ENCODE results near the gene RALA. TPM values are rescaled to one million over a fixed set of nuclear protein-coding genes. Genes with fewer than 3 reads are reported as not detected.

RALA gene
- total and polyA plus RNA-seq, 10 of the 15 experiments (the other 5 are each of a cell fraction or from before 2014, with no cell fraction given) = 7.5 to 53.3 (median 23.1) TPM

- Histone ChIP-seq H4K20me1 (ENCODE audit: control insufficient read depth, insufficient read depth) (no peaks in the 10 kb centered on the region), H3K9ac (ENCODE audit: control insufficient read depth, insufficient read depth, low read length) (no peak overlapping the region), H3K9me3 (replicated peaks; ENCODE audit: control insufficient read depth, insufficient read depth, low read length) (no peaks in the 10 kb centered on the region), H3K27me3 (replicated peaks in 1 of 2; ENCODE audit: control insufficient read depth in 2 of 2, insufficient read depth in 2 of 2, low read length in 1 of 2) (no peaks in the 10 kb centered on the region), H3K36me3 (ENCODE audit: control insufficient read depth in 2 of 2, insufficient read depth in 2 of 2, low read length in 1 of 2) (no peaks in the 10 kb centered on the region; a peak in 1 of 4 replicates), H2AFZ (ENCODE audit: control insufficient read depth, low read depth, low read length) (peak overlapping the region; percentile 18), H3K79me2 (ENCODE audit: control insufficient read depth, insufficient read depth, low read length) (no peaks in the 10 kb centered on the region), H3K4me3 (no peak overlapping the region), H3K4me2 (ENCODE audit: control insufficient read depth, insufficient read depth) (no peak overlapping the region), H3K27ac (ENCODE audit: control insufficient read depth, insufficient read depth) (no peak overlapping the region), H3K4me1 (ENCODE audit: control insufficient read depth, insufficient read depth, low read length) (no peaks in the 10 kb centered on the region)
- peak; percentile 98 for ATAC-seq
- WGBS (ENCODE audit: insufficient coverage, insufficient replicate concordance, low lambda C conversion rate, missing lambda C conversion rate) = 21% methylated on average over 8 of the region's 8 CpGs
- in situ Hi-C loops (cut with MboI) (loop anchor here (5.0 kb wide), 1 partner anchor 167 kb away; no protein-coding TSS in a partner anchor), intact Hi-C loops (cut with micrococcal nuclease; ENCODE audit: unreplicated experiment) (loop anchor here (1.0 to 5.0 kb wide), 4 partner anchors 42 to 372 kb away; partner anchors contain the start of genes CDK13 and RALA)
- POLR2A ChIA-PET = interaction anchor here (0.6 to 2.7 kb wide), 9 partner anchors 29 to 168 kb away, joined by 3 to 15 read pairs (median 3); partner anchors contain the start of gene RALA
- SMC1A ChIA-PET (ENCODE audit: uncharacterized antibody, unreplicated experiment) = interaction anchor here (0.5 to 9.7 kb wide), 42 partner anchors 8 to 472 kb away, joined by 3 to 366 read pairs (median 4); partner anchors contain the start of genes RALA and YAE1
- RAD21 ChIA-PET (ENCODE audit: unreplicated experiment) = interaction anchor here (0.7 to 7.7 kb wide), 22 partner anchors 9 to 472 kb away, joined by 3 to 410 read pairs (median 4); partner anchors contain the start of genes RALA and YAE1
- FAIRE-seq = peak; percentile 100
- no TSS peak for BruUV-seq (replicated peaks)
- peak; percentile 77 for DNase-seq (ENCODE audit: low read depth, low spot score)
- CTCF ChIA-PET = interaction anchor here (0.6 to 7.4 kb wide), 58 partner anchors 8 to 1347 kb away, joined by 3 to 612 read pairs (median 4); partner anchors contain the start of gene RALA
- TF ChIP-seq MXI1 (IDR thresholded peaks at IDR 0.05; ENCODE audit: low read depth, low read length) (0 out of 2 replicates have a peak, but pooled peaks have one; percentile 39), SKIL (IDR thresholded peaks at IDR 0.05; ENCODE audit: low read depth, poor library complexity, severe bottlenecking) (peak; percentile 22), NBN (IDR thresholded peaks at IDR 0.05) (0 out of 2 replicates have a peak, but pooled peaks have one; percentile 31), NFYA (IDR thresholded peaks at IDR 0.05; ENCODE audit: borderline replicate concordance, low read depth, low read length) (no peak), RAD21 (IDR thresholded peaks at IDR 0.05; ENCODE audit: insufficient read depth, low read depth, low read length) (peak; percentile 98), YY1 (IDR thresholded peaks at IDR 0.05; ENCODE audit: low read depth, low read length) (peak; percentile 68), SREBF1 (IDR thresholded peaks at IDR 0.05; ENCODE audit: low read length) (no peak), POU2F2 (IDR thresholded peaks at IDR 0.05; ENCODE audit: borderline replicate concordance, low read depth, low read length) (0 out of 3 replicates have a peak, but pooled peaks have one; percentile 29), CTCF (IDR thresholded peaks at IDR 0.05 in 2 of 3, conservative IDR thresholded peaks at IDR 0.05 in 1 of 3; ENCODE audit: control insufficient read depth in 2 of 3, extremely low read depth in 1 of 3, insufficient read depth in 1 of 3, low read depth in 3 of 3, low read length in 3 of 3) (peak; percentile 73 to 97 (median 80)), NR2F1 (conservative IDR thresholded peaks at IDR 0.05) (0 out of 2 replicates have a peak, but pooled peaks have one; percentile 24), RAD51 (IDR thresholded peaks at IDR 0.05) (peak; percentile 35; the same call in 1 of the 2 replicates), BHLHE40 (IDR thresholded peaks at IDR 0.05; ENCODE audit: borderline replicate concordance in 1 of 2, low read depth in 2 of 2, low read length in 1 of 2) (peak; percentile 76 to 87; a peak in 3 of 4 replicates), SMC3 (IDR thresholded peaks at IDR 0.05; ENCODE audit: borderline replicate concordance, low read length) (peak; percentile 96), NFXL1 (IDR thresholded peaks at IDR 0.05; ENCODE audit: borderline replicate concordance) (no peak), MAX (IDR thresholded peaks at IDR 0.05; ENCODE audit: low read depth, low read length) (0 out of 2 replicates have a peak, but pooled peaks have one; percentile 20), POLR2AphosphoS2 (IDR thresholded peaks at IDR 0.05; ENCODE audit: low read depth, low read length) (no peak), SMAD5 (IDR thresholded peaks at IDR 0.05; ENCODE audit: low read depth) (no peak), RBBP5 (conservative IDR thresholded peaks at IDR 0.05) (no peak), HDGF (IDR thresholded peaks at IDR 0.05) (0 out of 2 replicates have a peak, but pooled peaks have one; percentile 22)
Measured at GRCh38 chr7:39580149-39580874, 43.1 kb upstream of the RALA start.
